GM19452 (cell line): ENCODE data around the gene COL16A1.
A peak's percentile ranks its signal among the peaks of the same experiment; 100 is the strongest.

Experiments
- ATAC-seq: cut with Tn5 transposase; IDR thresholded peaks from one replicate; pipeline ENCODE4 v1.9.1; 2021; ENCODE audit not compliant: unreplicated experiment

Gene COL16A1

GRCh38 chr1:31605908-31606427 is 97.8 kb downstream of the COL16A1 start:
- peak; percentile 96 for ATAC-seq
